HG03571 (cell line): ENCODE measurements around the gene KIAA0825.

Experiments
- ATAC-seq: cut with Tn5 transposase; IDR thresholded peaks from one replicate; pipeline ENCODE4 v1.9.1; 2021; ENCODE audit not compliant: unreplicated experiment

KIAA0825 gene

DNA sequence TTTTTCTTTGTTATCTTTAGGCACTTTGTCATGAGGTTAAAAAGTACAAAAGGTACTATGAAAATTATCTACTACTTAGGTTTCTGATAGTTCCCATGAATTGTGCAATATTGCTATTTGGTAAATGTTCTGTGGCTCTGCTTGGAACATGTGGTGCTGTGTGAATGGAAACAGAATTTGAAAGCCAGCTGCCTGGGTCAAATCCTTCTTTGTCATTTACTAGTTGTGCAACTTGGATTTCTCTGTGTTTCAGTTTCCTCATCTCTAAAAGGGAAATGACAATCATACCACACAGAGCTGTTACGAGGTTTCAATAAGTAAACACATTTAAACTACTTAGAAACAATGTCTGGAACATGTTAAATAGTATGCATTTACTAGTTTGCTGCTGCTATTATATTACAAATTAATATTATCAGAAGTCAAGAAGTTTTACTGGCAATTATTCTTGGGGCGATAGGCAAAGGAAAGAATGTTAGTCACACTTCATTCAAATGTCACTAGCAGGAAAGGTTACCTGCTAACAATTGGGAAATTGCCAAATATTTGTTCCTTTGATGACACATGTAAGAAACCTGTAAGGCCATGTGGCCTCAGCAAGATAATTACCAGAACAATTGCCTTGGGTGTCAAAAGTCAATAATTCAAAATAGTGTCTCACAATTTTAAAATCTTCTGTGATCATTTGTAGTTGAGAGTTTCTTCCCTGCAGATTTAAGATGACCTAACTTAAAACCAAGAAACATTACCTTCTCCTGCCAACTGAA lies 184.8 kb downstream of the KIAA0825 start:
- no peak for ATAC-seq

DNA sequence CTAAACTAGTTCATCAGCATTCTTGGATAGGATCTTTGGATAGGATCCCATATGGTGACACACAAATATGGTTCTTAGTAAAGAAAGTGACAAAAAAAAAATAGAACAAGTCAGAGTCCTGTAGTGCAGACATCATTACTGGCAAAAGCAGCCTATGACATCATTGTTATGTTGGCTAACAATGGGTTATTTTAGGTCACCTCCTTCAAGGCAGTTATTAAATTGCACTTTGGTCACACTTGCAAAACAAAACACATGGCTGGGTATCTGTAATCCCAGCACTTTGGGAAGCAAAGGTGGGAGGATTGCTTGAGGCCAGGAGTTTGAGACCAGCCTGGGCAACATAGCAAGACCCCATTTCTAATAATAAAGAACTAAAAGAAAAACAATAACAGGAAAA lies 185.9 kb downstream of the KIAA0825 start:
- no peak for ATAC-seq

DNA sequence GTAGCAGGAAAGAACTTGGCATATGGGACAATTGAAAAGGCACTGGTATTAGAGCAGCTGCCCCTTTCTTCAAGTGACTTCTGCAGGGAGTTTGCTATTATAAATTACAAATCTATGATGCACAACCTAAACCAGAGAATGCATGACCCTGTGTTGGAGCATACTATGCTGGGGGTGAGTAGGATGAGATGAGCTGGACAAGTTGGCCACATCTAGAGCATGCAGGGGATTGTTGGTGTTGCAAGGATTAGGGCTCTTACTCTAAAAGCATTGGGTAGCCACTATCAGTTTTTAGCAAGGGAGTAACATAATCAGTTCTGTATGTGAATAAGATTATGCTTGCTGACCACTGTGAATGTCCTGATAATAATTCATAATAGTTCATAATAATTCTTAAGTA lies 186.7 kb downstream of the KIAA0825 start:
- ATAC-seq: no peak

DNA sequence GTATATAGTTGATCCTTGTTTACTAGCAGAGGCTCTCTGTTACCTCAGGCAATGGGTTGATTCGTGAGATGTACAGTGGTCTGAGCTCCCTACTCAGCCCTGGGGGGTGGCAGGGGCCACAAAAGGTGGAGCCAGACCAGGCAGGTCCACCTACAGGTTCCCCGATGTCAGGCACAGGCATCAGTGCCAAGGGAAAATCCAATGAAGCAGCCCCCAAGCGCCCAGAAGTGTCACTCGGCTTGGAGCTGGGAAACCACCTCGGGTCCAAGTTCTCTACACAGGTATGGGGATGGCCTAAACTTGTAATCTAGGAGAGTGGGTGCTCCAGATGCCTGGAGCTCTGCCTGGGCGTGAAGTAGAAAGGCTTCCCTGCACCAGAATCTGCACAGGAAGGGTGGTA lies 188.8 kb downstream of the KIAA0825 start:
- ATAC-seq: no peak

DNA sequence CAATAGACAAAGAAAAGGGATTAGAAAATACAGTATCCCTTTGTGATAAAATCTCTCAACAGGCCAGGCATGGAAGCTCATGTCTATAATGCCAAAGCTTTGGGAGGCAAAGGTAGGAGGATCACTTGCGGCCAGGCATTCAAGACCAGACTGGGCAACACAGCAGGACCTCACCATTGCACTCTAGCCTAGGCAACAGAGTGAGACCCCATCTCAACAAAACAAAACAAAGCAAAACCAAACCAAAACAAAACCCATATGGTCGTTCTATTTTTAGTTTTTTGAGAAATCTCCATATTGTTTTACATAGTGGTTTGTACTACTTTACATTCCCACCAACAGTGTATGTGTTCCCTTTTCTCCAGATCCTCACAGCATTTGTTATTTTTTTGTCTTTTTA lies 193.0 kb downstream of the KIAA0825 start:
- no peak for ATAC-seq

DNA sequence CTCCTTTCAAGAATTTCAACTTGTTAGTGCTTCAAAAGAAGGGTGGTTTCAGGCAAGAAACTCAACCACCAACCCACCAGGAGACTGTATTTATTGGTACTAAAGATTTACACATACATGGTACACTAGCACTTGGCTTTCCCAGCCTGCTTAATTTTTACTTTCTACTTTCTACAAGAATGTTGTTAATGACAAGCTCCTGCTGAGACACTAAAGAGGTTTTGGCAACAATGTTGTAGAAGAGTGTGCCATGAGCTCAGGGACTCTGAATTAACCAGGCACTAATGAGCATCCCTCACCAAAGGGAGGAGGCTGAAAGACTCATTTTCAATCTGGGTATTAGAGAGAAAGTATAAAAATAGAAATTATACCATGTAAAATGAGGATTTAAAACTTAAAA lies 195.0 kb downstream of the KIAA0825 start:
- ATAC-seq: no peak

DNA sequence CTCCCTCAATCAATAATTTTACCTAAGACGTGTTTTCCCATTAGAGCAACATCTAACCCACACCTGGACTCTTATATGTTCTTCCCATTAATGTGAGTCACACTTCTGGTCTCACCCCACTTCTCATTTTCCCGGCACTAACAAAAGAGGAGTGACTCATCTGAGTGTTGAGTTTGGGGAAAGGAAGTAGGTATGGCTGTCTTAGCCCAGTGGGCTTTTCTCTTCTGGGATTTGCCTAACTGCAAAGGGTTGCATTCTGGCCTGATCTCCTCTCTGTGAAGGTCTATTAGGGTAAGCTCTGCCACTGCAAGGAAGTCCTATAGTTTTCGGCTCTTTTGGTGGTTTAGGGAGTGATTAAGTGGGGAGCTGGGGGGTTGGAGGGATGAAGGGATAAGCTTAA lies 195.6 kb downstream of the KIAA0825 start:
- no peak for ATAC-seq

DNA sequence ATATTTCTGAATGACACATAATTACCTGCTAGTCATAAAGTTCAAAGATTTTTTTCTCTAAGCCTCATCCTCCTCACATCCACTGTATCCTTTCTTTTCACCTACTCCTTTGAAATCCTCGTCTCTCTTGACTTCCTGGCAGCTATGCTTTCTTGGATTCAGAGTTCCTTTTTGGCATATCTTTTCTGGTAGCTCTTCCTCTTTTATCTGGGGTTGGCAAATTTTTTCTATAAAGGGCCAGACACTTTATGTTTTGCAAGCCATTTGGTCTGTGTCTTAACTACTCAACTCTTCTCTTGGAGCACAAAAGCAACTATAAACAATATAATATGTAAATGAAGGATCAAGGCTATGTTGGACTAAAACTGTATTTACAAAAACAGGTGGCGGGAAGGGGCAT lies 197.5 kb downstream of the KIAA0825 start:
- no peak for ATAC-seq

DNA sequence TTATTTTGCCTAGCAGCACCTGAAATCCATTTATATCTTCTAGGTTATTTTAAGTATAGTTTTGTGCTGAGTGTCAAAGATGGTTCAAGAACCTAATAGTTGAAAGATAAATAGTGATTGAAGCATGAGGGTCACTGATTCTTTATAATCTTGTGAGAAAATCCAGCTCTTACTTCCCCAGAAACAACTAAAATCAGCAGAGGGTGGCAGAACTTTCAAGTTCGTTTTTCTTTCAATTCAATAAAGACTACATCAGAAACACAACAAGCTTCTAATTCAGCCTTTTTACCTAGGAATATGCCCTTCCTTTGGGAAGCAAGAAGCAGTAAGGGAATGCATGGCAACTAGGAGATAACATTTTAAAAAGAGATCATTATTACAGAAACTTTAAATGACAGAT lies 202.6 kb downstream of the KIAA0825 start:
- no peak for ATAC-seq

DNA sequence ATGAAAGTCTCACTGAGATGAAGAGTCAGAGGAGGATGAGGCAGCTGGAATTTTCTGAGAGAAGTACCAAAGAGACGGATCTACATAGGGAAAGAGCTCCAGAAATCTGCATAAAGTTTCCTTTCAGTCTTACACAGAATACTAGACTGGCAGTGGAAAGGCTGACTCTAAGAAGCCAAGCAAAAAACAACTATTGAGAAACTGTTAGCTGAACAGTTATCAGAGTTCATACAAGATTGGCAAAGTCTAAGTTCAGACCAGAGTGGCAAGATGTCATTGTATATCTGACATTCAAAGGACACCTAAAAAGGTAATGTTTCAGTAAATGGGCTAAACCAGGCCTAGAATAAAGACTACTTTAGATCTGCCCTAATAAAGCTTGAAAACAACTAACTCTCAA lies 209.0 kb downstream of the KIAA0825 start:
- ATAC-seq: no peak

DNA sequence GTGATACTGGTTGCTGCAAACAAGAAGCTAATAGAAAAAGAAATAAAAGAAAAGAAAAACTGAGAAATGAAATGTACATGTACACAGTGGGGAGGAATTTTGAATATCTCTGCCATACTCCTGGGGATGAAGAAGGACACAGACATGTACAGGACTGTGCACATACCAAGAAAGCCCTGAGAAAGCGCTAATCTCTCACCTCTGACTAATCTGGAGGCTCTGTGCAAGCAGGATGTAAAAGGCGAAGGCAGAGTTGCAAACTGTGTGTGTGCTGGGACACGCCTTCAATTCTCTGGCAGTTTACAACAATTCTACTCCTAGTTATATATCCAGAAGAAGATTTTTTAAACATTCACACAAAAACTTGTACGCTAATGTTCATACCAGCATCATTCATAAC lies 211.4 kb downstream of the KIAA0825 start:
- no peak for ATAC-seq

DNA sequence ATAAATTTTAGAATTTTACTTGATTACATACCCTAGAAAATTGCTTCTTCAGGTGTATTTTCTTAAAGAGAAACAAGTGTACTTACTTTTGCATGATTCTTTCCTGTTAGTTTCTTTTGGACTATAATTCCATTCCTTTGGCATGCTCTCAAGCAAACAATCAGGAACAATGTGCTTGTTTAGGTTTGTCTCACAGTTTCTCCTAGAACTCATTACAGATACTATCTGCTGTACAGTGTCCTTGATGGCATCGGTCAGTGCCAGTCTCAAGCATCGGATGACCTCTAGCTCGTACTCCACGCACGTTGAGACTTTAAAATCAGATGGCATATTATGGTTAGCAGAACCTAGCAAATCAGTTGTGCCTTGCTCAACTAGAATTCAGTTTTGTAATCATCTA lies 214.9 kb downstream of the KIAA0825 start:
- no peak for ATAC-seq

DNA sequence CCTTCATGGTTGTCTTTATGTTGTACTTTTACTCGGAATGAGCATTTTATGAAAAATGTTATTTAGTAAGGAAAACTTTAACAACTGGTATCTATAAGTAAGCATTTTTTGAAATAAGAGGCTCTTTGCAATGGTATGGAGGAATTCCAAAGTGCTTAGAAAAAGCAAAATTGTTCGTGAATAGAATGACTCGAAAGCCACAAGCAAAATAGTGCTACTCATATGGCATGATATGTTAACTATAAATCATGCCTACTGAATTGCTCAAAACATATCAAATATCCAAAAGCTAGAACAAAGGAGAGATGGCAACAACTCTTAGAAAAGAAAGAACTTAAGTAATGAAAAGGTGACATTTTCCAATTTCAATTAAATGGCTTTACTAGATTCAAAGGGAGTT lies 216.3 kb downstream of the KIAA0825 start:
- ATAC-seq: no peak

DNA sequence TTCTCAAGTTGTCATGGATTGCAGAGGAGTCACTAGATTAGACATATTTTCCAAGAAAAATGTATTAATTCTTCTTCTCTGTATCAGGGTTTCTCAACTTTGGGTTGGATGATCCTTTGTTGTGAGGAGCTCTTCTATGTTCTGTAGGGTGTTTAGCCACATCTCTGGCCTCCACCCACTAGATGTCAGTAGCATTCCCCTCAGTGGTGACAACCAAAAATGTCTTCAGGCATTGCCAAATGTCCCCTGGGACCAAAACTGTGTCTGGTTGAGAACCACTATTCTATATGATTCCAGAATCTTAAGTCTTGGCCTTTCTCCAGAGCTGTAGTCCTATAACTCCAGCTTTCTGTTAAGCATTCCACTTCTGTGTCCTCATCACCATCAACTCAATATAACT lies 220.9 kb downstream of the KIAA0825 start:
- no peak for ATAC-seq

DNA sequence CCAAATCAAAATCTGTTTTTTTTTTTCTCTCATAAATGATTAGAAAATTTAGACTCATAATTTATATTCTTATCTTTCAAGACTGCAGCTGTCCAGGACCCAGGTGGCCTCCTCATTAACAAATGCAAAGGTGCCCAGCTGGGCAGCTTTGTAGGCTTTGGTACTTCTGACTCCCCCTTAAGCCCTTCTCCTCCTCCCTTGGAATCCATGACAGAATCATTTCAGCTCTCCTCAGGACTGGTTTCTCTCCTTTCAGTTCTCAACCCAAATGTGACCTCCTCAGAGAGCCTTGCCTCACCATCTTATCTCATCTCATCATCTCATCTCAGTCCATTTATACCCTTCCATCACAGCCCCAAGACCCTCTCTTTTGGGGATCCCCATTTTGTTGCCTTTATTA lies 221.7 kb downstream of the KIAA0825 start:
- ATAC-seq: no peak

DNA sequence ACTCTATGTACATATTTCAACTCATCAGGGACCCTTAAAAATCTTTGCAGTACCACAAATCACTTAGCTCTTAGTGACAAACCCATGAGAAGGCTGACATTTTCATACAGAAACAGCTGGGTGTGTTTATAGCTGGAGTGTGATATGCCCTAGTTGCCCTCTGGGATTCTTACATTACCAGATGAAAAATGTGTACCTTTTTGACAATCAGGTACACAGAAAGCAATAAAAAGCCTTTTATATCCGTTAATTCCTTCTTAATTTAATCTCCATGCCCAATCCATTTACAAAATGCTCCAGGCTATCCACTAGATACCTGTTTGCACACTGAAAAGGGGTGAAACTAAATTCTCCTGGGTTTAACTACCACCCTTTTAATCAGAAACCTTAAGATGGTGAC lies 222.9 kb downstream of the KIAA0825 start:
- ATAC-seq: no peak

DNA sequence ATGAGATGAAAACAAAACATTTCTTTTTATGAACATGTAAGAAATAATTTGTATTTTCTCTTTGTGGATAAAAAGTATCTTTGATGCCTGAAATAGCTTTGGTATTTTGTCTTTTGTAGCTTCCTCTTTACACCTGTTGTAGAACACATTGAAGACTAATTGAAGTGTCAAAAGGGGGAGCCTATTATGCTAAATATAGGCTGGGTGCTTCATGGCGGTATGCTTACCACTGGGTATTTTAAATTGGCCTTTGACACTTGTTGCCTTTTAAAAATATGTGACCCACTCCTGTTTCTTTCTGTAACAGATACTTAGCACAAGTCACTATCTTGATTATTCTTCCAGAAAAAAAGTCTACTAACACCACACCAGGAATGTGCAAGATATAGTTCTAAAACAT lies 226.4 kb downstream of the KIAA0825 start:
- no peak for ATAC-seq

DNA sequence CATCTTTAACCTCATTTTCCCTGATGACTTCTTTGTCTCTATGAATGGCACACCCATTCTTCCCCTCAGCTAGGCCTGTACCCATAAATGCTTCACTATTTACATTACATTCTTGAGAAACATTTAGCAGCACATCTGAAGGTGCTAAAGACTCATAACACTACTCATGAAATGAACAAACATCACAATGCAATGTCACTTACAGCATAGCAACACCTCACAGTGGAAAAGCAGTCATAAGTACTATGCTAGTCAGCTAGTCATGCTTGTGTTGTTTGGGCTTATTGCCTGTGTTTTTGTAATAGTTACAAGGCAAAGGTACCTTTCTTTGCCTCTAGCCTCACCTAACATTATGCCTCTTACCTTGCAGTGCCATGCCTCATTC lies 228.9 kb downstream of the KIAA0825 start:
- ATAC-seq: no peak

DNA sequence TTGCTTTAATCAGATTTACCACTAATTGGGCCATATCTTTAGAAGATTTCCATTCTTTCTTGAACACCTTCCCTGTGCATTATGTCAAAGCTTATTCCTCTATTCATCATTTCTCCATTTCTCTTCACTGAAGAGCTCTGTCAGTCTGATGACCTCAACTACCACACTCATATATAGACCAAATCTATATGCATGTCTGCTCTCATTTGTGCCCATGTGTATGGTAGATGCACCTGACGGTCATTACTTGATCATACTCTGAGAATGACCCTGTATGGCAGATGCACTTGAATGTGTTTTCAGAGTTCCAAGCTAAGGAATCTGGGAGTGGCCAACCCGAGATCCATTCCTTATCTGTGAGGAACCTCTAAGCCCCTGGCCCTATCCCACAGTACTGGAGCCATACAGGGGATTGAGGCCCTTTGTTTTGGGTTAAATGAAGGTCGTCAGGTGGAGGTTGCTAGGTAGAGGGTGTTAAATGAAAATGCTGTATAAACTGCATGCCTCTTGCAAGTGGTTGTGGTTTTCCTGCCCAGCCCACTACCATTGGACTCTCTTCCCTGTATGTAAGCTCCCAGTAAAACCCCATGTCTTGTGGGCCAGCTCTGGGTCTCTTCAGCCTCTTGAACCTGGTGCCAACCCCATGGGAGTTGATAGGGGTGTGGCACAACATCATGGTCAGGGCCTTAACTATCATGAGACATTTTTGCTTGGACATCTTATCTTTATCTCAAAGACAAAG lies 229.5 kb downstream of the KIAA0825 start:
- no peak for ATAC-seq

DNA sequence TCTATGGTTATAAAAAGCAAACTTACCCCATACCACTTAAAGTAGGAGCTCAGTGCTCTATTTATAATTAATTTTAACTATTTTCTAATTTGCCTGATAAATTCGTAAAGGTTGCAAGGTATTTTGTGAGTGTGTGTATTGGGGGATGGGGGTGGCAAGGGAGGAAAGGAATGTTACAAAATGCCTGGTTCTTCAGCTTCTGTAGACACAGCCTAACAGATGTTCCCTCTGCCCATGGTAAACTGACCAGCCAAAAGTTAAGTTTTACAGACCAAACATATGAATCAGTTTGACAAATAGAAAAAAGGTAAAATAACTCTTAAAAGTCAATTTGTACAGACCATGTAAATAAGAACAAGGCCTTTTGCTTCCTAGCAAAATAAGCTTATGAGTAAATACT lies 232.6 kb downstream of the KIAA0825 start:
- ATAC-seq: no peak

DNA sequence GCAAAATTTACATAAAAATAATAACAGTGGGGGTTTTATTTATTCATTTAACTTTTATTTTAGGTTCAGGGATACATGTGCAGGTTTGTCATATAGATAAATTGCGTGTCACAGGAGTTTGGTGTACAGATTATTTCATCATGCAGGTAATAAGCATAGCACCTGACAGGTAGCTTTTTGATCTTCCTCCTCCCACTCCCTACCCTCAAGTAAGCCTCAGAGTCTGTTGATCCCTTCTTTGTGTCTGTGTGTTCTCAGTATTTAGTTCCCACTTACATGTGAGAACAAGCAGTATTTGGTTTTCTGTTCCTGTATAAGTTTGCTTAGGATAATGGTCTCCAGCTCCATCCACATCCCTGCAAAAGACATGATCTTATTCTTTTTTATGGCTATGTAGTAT lies 240.3 kb downstream of the KIAA0825 start:
- no peak for ATAC-seq

DNA sequence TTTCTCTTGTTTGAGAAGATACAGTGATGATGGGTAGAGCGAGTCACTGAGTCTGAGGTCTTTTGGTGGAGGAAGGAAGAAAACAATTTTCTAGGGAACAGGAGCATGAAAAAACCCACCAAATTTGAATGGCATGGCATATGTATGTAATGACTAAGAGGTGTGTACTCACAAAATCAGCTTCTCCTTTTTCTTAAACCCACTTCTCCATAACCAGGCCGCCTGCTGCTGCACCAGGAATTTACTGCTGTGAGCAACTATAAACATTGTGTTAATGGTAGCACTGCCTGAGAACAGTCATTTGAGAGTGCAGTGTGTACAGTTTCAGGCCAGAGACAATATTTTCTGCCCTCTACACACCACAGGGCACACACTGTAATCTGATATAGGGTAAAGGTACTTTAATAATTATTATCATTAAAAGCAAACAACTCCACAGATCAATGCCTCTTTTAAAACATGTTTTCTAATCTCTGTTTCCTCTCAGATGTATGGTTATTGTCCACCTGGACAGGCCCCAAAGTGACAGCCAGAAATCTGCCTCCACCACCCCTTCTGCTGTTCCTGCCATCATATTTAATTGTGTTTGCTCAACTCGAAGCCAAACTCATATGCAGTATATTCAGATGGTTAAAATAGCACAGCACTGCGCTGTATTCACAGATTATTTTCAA lies 241.6 kb downstream of the KIAA0825 start:
- ATAC-seq: no peak
